ENCODE measurements around the gene CFAP410.

DNA sequence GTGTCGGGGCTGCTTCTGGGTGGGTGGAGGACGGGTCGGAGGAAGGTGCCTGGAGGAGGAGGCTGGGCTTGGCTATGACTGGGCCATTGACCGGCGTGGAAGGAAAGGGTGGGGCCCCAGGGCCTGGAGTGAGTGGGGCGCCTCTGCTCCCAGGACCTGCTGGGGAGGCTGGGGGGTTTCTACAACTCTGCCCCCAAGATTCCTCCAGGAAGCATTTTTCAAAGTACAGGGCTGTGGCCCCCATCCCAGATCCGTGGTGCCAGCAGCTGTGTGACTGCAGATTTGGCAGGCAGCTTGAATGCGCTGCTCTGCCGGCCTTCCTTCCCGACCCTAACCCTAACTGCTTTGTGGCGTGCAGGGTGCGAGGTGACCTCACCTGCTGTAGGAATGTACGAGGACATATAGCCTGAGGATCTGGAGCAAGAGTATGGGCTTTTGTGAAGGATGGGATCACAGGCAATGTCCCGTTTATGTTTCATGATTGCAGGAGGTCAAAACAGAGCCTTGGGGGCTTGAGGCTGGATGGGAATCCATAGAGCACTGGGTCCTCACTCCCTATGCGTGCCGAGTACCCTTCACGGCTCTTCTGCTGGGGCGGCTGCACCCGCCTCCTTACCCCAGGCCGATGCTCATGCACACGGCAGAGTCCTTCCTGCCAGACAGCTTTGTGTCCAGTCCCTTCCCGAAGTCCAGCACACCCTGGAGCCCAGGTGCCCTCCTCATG, 38.9 kb upstream of the CFAP410 start:
- TF ChIP-seq, protein P1, sequence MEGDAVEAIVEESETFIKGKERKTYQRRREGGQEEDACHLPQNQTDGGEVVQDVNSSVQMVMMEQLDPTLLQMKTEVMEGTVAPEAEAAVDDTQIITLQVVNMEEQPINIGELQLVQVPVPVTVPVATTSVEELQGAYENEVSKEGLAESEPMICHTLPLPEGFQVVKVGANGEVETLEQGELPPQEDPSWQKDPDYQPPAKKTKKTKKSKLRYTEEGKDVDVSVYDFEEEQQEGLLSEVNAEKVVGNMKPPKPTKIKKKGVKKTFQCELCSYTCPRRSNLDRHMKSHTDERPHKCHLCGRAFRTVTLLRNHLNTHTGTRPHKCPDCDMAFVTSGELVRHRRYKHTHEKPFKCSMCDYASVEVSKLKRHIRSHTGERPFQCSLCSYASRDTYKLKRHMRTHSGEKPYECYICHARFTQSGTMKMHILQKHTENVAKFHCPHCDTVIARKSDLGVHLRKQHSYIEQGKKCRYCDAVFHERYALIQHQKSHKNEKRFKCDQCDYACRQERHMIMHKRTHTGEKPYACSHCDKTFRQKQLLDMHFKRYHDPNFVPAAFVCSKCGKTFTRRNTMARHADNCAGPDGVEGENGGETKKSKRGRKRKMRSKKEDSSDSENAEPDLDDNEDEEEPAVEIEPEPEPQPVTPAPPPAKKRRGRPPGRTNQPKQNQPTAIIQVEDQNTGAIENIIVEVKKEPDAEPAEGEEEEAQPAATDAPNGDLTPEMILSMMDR (IDR thresholded peaks at IDR 0.05; ENCODE audit: poor library complexity, severe bottlenecking), result no peak
- TF ChIP-seq, protein P2, sequence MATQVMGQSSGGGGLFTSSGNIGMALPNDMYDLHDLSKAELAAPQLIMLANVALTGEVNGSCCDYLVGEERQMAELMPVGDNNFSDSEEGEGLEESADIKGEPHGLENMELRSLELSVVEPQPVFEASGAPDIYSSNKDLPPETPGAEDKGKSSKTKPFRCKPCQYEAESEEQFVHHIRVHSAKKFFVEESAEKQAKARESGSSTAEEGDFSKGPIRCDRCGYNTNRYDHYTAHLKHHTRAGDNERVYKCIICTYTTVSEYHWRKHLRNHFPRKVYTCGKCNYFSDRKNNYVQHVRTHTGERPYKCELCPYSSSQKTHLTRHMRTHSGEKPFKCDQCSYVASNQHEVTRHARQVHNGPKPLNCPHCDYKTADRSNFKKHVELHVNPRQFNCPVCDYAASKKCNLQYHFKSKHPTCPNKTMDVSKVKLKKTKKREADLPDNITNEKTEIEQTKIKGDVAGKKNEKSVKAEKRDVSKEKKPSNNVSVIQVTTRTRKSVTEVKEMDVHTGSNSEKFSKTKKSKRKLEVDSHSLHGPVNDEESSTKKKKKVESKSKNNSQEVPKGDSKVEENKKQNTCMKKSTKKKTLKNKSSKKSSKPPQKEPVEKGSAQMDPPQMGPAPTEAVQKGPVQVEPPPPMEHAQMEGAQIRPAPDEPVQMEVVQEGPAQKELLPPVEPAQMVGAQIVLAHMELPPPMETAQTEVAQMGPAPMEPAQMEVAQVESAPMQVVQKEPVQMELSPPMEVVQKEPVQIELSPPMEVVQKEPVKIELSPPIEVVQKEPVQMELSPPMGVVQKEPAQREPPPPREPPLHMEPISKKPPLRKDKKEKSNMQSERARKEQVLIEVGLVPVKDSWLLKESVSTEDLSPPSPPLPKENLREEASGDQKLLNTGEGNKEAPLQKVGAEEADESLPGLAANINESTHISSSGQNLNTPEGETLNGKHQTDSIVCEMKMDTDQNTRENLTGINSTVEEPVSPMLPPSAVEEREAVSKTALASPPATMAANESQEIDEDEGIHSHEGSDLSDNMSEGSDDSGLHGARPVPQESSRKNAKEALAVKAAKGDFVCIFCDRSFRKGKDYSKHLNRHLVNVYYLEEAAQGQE (IDR thresholded peaks at IDR 0.05; ENCODE audit: borderline replicate concordance), result no peak
- TF ChIP-seq POLR2AphosphoS5 (IDR thresholded peaks at IDR 0.05) (no peak), RAD21 (conservative IDR thresholded peaks at IDR 0.05) (no peak), SMC3 (conservative IDR thresholded peaks at IDR 0.05; ENCODE audit: poor library complexity) (no peak), EP300 (conservative IDR thresholded peaks at IDR 0.05; ENCODE audit: poor library complexity, severe bottlenecking) (no peak), EZH2 (IDR thresholded peaks at IDR 0.05; ENCODE audit: borderline replicate concordance, insufficient read depth, low read length, poor library complexity, severe bottlenecking) (no peak), TAF1 (IDR thresholded peaks at IDR 0.05; ENCODE audit: low read depth) (no peak)

All from neural cell (in vitro differentiated cells).